HepG2 (cell line): ENCODE results near the gene ATXN2. TPM values are rescaled to one million over a fixed set of nuclear protein-coding genes. Genes with fewer than 3 reads are reported as not detected.

ENCODE experiments used
- ARID4A ChIP-seq: sonication (generic); formaldehyde crosslinking; IDR thresholded peaks from 2 replicates; pipeline ENCODE4 v1.5.0; 2020; ENCODE audit warnings: mild to moderate bottlenecking, missing genetic modification reagents, borderline replicate concordance
- BATF2 ChIP-seq: sonication (generic); formaldehyde crosslinking; IDR thresholded peaks from 2 replicates; pipeline ENCODE4 v1.8.0; 2022; ENCODE audit warnings: mild to moderate bottlenecking, missing genetic modification reagents, moderate library complexity
- BCL3 ChIP-seq: sonication (generic); formaldehyde crosslinking; IDR thresholded peaks from 2 replicates; pipeline ENCODE4 v1.5.1; 2020; ENCODE audit warnings: mild to moderate bottlenecking, missing genetic modification reagents, moderate library complexity
- GMEB1 ChIP-seq: sonication (generic); formaldehyde crosslinking; IDR thresholded peaks from 2 replicates; pipeline ENCODE4 v1.5.1; 2020; ENCODE audit warnings: missing genetic modification reagents, mild to moderate bottlenecking, borderline replicate concordance
- GRHL1 ChIP-seq: sonication (generic); formaldehyde crosslinking; conservative IDR thresholded peaks from 2 replicates; pipeline ENCODE4 v1.8.0; 2022; ENCODE audit warnings: missing genetic modification reagents
- HNRNPLL ChIP-seq: fragments of 200-400 bp; formaldehyde crosslinking; IDR thresholded peaks from 2 replicates; pipeline ENCODE4 v1.6.1; 2017; ENCODE audit warnings: mild to moderate bottlenecking, low read depth, low read length; ENCODE audit not compliant: poor library complexity, severe bottlenecking
- JUN ChIP-seq: sonication (generic); formaldehyde crosslinking; IDR thresholded peaks from 2 replicates; pipeline ENCODE4 v1.4.0; 2020; ENCODE audit warnings: mild to moderate bottlenecking, missing genetic modification reagents
- MAX ChIP-seq: IDR thresholded peaks from 2 replicates; pipeline ENCODE4 v1.6.1; 2012; ENCODE audit warnings: inconsistent platforms
- SOX13 ChIP-seq, 3 experiments: fragments of 450-650 bp in 1 of 3; sonication (generic) in 1 of 3; formaldehyde crosslinking in 1 of 3; IDR thresholded peaks in 2 of 3; conservative IDR thresholded peaks in 1 of 3; 2 replicates each; pipeline versions ENCODE4 v1.5.0 to v1.6.1; 2016 to 2020; ENCODE audit warnings: antibody characterized with exemption in 1 of 3, mild to moderate bottlenecking in 1 of 3, missing compliant biosample characterization in 1 of 3, missing genetic modification reagents in 1 of 3, moderate library complexity in 1 of 3
- ZBTB3 ChIP-seq: sonication (generic); formaldehyde crosslinking; IDR thresholded peaks from 2 replicates; pipeline ENCODE4 v1.4.0; 2020; ENCODE audit warnings: low read depth, mild to moderate bottlenecking, moderate library complexity, missing genetic modification reagents, borderline replicate concordance
- ZFY ChIP-seq: sonication (generic); formaldehyde crosslinking; IDR thresholded peaks from 2 replicates; pipeline ENCODE4 v1.4.0; 2020; ENCODE audit warnings: missing genetic modification reagents
- ZNF160 ChIP-seq: sonication (generic); formaldehyde crosslinking; IDR thresholded peaks from 2 replicates; pipeline ENCODE4 v1.8.0; 2022; ENCODE audit warnings: mild to moderate bottlenecking, inconsistent platforms, missing genetic modification reagents
- ZNF225 ChIP-seq: sonication (generic); formaldehyde crosslinking; IDR thresholded peaks from 2 replicates; pipeline ENCODE4 v1.4.0; 2020; ENCODE audit warnings: mild to moderate bottlenecking, missing genetic modification reagents
- ZNF335 ChIP-seq: sonication (generic); formaldehyde crosslinking; IDR thresholded peaks from 2 replicates; pipeline ENCODE4 v1.4.0; 2020; ENCODE audit warnings: missing genetic modification reagents
- ZNF430 ChIP-seq: sonication (generic); formaldehyde crosslinking; IDR thresholded peaks from 2 replicates; pipeline ENCODE4 v1.9.0; 2021; ENCODE audit warnings: mild to moderate bottlenecking, missing genetic modification reagents
- ZNF749 ChIP-seq: sonication (generic); formaldehyde crosslinking; IDR thresholded peaks from 2 replicates; pipeline ENCODE4 v1.8.0; 2022; ENCODE audit warnings: mild to moderate bottlenecking, missing genetic modification reagents, moderate library complexity, borderline replicate concordance
- polyA plus RNA-seq, 8 experiments: library from polyadenylated mRNA; depleted of rRNA in 3 of 8; stranded (reverse) in 7 of 8; unstranded in 1 of 8; fragments of >200 nt; fragmentation: Illumina TruSeq in 4 of 8; extraction: Trizol in 4 of 8; gene quantifications; 2 replicates each; pipeline versions ENCODE4 v1.2.1 to v1.2.3, GENCODE V29; 2011 to 2016; ENCODE audit warnings: low read depth in 4 of 8, missing spikeins in 1 of 8, mixed read lengths in 1 of 8; ENCODE audit not compliant: insufficient read depth in 1 of 8
- total RNA-seq, 5 experiments: library from RNA; depleted of rRNA; stranded (reverse); fragments of >200 nt; fragmentation: Illumina TruSeq; extraction: Trizol; gene quantifications; 2 replicates each; pipeline ENCODE4 v1.2.3, GENCODE V29; 2016; ENCODE audit warnings: low read depth in 1 of 5

The ATXN2 gene
- total and polyA plus RNA-seq, 2 of the 13 experiments (the other 11 are each of a cell fraction or from before 2014, with no cell fraction given) = 18.1 to 27.1 TPM

GRCh38 chr12:111596985-111597830 lies 1.9 kb downstream of the ATXN2 start (continued):
- TF ChIP-seq ZNF749 (CRISPR knock-in tag) = 0 out of 2 replicates have a peak, but pooled peaks have one; percentile 29
- peak; percentile 63 for TF ChIP-seq ZFY (CRISPR knock-in tag)
- TF ChIP-seq BATF2 (CRISPR knock-in tag) = 0 out of 2 replicates have a peak, but pooled peaks have one; percentile 6
- TF ChIP-seq SOX13 (IDR thresholded peaks at IDR 0.05) = no peak
- TF ChIP-seq SOX13 (CRISPR knock-in tag; conservative IDR thresholded peaks at IDR 0.05 in 1 of 2, IDR thresholded peaks at IDR 0.05 in 1 of 2) = no peak
- peak; percentile 13; the same call in 1 of the 2 replicates for TF ChIP-seq BCL3 (CRISPR knock-in tag)
- TF ChIP-seq ZNF160 = no peak
- TF ChIP-seq GRHL1 (CRISPR knock-in tag) = no peak
- TF ChIP-seq MAX = 0 out of 2 replicates have a peak, but pooled peaks have one; percentile 5
- no peak for TF ChIP-seq ZNF225 (CRISPR knock-in tag)
- TF ChIP-seq HNRNPLL = no peak
- no peak for TF ChIP-seq ZBTB3 (CRISPR knock-in tag)
- TF ChIP-seq ZNF430 (CRISPR knock-in tag) = 0 out of 2 replicates have a peak, but pooled peaks have one; percentile 25
- 0 out of 2 replicates have a peak, but pooled peaks have one; percentile 1 for TF ChIP-seq JUN (CRISPR knock-in tag)
- no peak for TF ChIP-seq ZNF335 (CRISPR knock-in tag)
- 0 out of 2 replicates have a peak, but pooled peaks have one; percentile 29 for TF ChIP-seq GMEB1 (CRISPR knock-in tag)
- TF ChIP-seq ARID4A (CRISPR knock-in tag) = peak; percentile 44; the same call in 1 of the 2 replicates
